GM12874 (cell line): ENCODE results near the gene PPP3R1.

ENCODE experiments used
- CTCF ChIP-seq: IDR thresholded peaks from 2 replicates; pipeline ENCODE4 v1.5.1; 2011; ENCODE audit warnings: low read depth, mild to moderate bottlenecking, control low read depth, low read length, moderate library complexity; ENCODE audit not compliant: insufficient read depth

Gene PPP3R1

GRCh38 chr2:68238955-68239822 lies 13.1 kb downstream of the PPP3R1 start:
- TF ChIP-seq CTCF: no peak

DNA sequence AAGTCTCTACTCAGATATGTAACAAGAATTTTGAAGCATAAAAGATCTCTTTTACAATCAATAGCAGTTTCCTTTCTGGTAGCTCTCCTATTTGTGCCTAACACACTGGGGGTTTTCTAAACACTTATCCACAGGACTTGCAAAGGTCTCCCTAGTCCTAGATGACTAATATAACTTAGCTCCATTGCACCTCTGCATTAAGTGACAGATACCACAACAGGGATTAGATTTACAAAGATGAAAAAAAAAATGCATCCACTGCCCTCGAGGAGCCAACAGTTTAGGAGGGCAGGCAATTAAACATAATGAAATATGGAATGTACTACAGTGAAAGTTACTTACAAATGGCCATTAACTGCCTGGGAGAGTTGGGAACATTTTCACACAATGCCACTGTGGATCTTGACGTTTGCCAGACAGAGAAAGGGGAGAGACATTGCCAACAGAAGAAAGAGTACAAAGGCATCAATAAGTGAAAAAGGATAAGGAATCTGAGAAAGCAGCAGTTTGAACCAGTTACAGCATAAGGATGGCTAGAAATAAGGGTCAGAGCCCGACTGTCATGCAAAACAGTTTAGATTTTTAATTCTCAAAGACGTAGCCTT lies 14.3 kb downstream of the PPP3R1 start:
- TF ChIP-seq CTCF: no peak

DNA sequence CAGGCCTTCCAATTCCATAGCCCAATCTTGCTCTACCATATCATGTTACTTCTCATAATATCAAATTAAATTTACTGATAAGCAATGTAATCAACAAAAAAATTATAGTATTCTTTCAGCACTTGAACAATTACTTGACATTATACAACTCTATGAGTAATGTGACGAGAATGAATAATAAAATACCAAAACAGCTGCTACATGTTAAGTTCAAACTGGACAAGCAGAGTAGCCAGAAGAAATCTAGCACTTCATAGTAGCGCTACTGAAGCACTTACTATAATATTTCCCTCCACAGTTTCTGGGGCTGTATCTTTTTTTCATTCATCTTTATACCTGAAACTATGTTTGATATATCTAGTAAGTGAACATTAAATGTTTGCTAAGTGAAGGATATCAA lies 14.9 kb downstream of the PPP3R1 start:
- TF ChIP-seq CTCF: no peak

DNA sequence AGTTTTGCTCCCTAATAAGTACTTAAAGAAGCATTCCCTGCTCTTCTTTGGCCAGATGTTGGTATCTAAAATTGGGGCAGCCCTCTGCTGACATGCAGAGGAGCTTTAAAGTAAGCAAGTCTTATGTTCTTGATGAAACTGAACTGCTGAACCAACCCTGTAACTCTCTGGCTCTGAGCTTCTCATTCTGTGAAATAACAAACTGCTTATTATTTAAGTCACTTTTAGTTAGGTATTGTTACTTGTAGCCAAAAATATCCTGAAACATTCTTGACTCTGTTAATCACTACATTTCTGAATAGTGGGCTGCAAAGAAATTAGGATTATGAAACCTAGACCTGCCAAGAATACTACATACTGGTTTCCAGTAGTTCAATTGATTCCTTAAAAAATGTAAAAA lies 15.5 kb downstream of the PPP3R1 start:
- no peak for TF ChIP-seq CTCF

DNA sequence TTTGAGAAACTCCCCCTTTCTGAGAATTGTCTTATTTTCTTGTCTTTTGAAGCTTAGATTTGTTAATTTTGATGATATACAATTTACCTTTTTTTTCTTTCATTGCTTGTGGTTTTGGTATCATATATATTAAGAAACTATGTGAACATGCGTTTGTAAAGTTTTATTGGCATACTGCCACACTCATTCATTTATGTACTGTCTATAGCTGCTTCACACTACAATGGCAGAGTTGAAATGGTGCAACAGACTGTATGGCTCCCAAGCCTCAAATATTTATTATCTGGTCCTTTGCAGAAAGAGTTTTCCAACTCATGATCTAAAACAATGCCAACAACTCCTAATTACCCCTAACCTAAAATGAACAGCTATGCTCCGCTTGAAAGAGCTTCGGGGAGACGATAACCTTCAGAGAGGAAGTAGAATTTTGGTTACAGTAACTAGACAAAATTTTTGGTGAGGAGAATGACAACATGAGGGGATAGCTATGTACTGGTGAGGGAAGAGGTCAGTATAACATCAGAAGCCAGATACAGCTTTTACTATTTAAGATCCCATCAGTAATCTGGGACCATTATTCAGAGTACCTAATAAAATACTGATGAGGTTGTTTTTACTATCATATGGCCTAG lies 16.1 kb downstream of the PPP3R1 start:
- no peak for TF ChIP-seq CTCF

DNA sequence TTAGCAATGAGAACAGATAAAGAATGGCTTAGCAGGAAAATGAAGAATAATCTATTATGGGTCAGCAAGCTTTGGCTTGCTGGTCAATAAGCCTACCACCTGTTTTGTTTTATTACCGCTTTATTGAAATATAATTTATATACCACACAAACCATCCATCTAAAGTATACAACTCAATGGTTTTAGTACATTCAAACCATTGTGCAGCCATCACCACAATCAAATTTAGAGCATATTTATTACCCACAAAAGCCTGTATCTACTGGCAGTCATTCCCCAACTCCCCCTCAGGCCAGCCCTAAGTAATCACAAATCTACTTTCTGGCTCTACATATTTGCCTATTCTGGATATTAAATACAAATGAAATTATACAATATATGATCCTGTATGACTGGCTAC lies 17.2 kb downstream of the PPP3R1 start:
- no peak for TF ChIP-seq CTCF

- no peak for TF ChIP-seq CTCF
Observed at GRCh38 chr2:68234405-68234804, 17.9 kb downstream of the PPP3R1 start.
